HG02885 (cell line): ENCODE measurements around the gene MGAT5B.

Experiments
- ATAC-seq: cut with Tn5 transposase; IDR thresholded peaks from one replicate; pipeline ENCODE4 v1.9.1; 2021; ENCODE audit warnings: mild to moderate bottlenecking; ENCODE audit not compliant: unreplicated experiment, poor library complexity

Gene MGAT5B

DNA sequence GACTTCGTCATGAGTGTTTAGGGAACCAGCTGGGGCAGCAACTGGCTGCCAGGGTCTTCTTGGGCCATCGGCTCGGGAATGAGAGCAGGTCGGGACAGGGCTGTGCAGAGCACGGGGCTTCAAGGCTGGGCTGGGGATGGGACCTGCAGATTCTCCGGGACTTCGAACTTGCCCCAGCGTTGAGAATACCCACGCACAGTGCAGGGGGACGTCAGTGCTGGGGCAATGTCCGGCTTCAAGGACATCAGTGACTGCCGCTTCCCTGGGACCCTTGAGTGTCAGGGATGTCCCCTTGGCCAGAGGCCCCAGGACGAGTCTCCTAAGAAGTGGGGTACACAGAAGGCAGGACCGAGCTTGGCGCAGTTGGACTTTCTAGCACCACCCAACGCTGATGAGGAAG lies 76.3 kb downstream of the MGAT5B start:
- no peak for ATAC-seq

DNA sequence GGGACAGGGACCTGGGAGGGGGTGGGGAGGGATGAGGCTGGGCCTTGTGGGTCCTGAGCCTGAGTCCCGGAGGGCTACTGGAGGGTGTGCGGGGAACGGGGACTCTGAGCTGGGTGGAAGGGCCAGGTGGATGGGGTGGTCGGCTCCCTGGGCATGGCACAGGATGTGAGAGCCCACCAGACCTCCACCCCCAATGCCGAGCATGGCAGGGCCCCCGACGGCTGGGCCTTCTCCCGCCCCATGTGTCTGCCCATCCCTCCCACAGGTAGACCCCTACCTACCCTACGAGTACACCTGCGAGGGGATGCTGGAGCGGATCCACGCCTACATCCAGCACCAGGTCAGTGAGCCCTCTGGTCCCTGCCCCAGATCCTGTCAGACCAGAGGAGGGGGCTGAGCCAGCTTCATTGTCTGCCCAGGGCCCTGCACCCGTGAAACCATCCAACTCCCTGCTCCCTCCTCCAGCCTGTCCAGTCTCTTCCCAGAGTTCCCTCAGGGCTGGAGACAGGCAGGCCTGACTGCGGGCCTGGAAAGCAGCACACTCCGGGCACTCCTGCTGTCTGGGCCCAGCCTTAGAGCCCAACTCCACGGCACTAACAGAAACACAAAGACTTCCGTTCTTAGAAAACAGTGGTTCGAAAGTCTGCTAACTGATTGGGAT lies 78.0 kb downstream of the MGAT5B start:
- ATAC-seq: no peak

DNA sequence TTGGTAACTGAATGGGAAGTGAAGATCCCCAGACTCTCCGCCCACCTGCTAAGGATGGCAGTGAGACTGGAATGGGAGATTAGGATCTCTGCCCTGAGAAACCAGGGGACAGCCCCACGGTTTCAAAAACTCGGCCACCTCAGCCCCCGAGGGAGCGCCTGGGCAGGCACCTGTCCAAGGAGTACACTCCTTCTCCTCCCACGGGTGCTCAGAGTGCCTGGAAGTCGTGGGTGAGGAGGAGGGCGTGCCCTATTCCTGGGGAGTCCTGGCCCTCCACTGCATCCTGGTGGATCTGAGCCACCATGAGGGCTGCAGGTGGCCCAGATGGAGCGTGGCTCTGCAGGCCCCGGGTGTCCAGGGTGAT lies 78.5 kb downstream of the MGAT5B start:
- ATAC-seq: no peak

DNA sequence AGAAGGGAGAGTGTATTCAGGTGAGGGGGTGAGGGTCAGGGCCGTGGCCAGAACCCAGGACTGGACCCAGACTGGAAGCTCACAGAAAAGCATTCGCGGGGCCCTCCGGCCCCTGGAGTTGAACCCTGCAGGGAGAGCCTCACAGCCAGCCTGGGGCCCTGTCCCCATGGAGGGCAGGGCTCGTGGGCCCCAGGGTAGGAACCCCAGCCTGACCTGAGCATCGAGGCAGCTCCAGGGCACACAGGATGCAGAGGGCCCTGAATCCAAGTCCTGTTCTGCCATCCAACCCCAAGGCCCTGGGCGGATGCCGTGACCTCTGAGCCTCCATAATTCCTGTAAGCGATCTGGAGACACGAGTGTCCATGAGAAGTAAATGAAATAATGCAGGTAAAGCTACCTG lies 79.1 kb downstream of the MGAT5B start:
- ATAC-seq: no peak

DNA sequence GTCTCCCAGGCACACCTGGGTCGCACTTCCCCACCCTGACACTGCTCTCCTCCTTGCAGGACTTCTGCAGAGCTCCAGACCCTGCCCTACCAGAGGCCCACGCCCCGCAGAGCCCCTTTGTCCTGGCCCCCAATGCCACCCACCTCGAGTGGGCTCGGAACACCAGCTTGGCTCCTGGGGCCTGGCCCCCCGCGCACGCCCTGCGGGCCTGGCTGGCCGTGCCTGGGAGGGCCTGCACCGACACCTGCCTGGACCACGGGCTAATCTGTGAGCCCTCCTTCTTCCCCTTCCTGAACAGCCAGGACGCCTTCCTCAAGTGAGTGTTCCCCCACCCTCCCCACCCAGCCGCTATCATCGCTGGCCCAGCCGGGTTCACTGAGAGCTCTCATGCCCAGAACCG lies 79.6 kb downstream of the MGAT5B start:
- no peak for ATAC-seq

DNA sequence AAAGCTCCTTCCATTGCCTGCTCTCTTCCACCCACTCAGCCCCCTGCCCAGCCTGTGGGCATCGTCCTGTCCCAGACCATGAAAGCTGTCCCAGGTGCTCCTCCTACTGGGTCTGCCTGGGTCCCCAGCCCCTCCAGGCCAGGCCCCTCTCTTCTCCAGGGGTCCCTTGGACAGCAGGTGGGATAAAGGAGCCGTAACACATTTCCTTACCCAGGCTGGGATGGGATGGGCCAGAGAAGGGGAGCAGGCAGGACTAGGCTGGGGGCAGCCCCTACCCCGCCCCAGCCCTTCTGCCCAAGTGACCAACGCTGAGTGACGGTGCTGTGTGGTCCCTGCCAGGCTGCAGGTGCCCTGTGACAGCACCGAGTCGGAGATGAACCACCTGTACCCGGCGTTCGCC lies 80.1 kb downstream of the MGAT5B start:
- ATAC-seq: no peak

DNA sequence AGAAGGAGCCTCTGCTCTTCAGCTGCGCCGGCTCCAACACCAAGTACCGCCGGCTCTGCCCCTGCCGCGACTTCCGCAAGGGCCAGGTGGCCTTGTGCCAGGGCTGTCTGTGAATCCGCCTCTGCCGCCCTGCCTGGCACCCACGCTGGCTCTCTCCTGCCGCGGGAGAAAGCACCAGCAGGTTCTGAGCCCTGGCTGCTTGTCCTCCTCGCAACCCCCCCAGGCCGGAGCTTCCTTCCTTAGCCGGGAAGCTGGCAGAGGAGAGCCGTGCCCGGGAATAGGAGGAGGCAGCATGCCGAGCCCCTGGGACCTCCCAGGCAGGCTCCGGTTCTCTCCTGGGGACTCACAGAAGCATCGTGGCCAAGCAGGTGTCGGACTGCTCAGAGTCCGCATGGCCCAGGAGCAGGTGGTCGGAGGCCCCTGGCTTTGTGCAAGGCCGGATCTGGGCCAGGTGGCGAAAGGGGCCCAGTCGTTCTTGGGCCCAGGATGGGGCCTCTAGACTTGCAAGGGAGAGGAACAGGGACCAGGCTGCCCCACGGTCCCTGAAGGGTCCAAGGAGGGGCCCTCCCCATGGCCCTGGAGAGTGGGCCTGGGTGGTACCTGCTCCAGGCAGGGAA lies 80.6 kb downstream of the MGAT5B start:
- no peak for ATAC-seq

DNA sequence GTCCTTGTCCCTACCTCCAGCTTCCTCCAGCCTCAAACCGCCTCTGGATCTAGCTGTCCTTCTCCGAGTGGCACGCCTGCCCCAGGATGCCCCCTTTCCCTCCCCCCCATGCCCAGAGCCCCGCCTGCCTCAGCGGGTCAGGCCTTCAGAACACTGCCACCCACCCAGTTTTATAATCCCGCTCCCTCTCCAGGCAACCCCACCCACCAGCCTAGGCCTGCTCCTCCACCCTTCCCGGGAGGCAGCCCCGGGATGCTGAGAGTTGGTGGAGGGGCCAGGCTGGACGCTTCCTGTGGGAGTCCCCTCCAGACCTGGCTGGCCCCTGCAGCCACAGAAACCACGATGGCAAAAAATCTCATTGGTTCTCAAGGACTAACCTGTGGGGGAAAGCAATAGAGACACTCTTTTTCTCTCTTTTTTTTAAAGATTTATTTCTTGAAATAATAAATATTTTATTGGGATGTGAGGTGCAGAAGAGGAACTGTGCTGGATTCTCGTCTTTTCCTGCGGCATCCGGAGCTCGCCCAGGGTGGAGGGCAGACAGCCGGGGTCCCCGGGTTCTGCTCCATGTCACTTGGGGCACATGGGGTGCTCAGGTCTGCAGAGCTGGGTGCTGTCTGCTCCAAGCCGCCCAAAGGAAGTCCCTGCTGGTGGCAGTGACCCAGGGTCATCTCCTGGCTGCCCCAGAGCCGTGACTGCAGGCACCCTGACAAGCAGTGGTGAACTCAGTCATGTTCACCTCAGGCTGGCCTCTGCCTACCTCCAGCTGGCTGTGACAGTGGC lies 81.9 kb downstream of the MGAT5B start:
- ATAC-seq: no peak

DNA sequence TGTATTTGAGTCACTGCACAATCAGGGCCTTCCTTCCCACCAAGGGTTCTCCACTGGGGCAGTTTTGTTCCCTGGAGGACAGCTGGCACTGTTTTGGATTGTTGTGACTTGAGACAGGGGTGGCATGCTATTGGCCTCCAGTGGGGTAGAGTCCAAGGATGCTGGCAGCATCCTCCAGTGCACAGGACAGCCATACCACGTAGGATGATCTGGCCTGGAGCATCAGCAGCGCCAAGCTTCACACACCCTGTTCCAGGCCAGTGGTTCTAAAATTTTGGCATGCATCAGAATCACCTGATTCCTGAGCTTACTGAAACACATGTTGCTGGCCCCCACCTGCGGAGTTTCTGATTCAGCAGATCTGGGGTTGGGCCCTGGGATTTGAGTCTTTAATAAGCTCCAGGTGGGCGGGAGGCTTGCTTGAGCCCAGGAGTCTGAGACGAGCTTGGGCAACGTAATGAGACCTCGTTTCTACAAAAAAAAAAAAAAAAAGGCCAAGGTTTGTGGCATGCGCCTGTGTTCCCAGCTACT lies 83.2 kb downstream of the MGAT5B start:
- ATAC-seq: no peak

DNA sequence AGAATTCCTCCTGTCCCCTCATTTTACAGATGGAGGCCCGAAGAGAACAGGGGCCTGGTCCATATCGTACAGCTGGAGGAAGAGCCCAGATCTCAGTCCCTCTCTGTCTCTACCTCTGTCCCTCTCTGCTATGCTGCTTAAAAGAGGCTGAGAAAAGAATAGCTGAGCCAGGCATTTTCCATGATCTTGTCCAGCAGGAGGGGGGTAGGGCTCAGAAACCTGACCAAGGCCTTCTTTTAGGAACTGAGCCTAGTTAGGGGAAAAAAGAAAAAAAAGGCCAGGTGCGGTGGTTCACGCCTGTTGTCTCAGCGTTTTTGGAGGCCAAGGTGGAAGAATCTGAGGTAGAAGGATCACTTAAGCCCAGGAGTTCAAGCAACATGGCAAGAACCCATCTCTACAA lies 84.2 kb downstream of the MGAT5B start:
- ATAC-seq: no peak

DNA sequence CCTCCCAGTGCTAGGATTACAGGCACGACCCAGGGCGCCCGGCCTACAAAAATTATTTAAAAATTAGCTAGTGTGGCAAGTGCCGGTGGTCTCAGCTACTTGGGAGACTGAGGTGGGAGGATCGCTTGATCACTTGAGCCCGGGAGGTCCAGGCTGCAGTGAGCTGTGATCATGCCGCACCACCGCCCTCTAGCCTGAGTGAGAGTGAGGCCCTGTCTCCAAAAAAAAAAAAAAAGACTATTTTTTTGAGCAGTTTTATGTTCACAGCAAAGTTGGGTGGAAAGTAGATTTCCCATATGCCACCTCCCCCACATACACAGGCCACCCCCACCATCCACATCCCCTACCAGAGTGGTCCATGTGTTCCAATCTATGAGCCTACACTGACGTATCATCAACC lies 84.9 kb downstream of the MGAT5B start:
- ATAC-seq: no peak

DNA sequence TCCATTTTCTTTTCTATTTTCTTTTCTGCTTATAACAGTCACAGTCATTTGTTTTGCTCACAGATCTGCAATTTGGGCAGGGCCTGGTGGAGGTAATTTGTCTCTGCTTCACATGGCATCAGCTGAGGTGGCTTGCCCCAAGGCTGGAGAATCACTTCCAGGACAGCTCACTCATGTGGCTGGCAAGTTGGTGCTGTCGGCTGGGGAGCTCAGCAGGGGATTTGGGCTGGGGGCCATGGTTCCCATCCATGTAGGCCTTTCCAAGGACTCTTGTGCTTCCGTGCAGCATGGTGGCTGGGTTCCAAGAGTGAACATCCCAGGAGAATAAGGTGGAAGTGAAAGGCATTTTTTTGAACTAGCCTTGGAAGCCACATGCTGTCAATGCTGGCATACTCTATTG lies 85.7 kb downstream of the MGAT5B start:
- no peak for ATAC-seq

DNA sequence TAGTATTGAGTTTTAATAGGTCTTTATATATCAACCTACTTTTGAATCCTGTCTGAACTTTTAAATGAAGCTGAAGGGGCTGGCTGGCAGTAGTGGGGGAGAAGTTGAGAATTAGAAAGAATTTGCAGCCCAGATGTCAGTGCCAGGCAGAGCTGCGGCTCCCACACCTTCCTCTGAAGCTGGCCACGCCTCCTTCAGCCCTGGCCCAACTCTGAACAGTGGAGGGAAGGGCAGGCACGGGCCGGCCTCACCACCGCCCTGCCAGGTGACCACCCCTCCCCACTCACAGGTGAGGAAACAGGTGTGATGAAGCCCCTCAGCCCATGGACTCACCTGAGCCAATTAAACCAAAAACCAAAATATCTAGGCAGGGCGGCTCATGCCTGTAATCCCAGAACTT lies 87.0 kb downstream of the MGAT5B start:
- ATAC-seq: no peak

DNA sequence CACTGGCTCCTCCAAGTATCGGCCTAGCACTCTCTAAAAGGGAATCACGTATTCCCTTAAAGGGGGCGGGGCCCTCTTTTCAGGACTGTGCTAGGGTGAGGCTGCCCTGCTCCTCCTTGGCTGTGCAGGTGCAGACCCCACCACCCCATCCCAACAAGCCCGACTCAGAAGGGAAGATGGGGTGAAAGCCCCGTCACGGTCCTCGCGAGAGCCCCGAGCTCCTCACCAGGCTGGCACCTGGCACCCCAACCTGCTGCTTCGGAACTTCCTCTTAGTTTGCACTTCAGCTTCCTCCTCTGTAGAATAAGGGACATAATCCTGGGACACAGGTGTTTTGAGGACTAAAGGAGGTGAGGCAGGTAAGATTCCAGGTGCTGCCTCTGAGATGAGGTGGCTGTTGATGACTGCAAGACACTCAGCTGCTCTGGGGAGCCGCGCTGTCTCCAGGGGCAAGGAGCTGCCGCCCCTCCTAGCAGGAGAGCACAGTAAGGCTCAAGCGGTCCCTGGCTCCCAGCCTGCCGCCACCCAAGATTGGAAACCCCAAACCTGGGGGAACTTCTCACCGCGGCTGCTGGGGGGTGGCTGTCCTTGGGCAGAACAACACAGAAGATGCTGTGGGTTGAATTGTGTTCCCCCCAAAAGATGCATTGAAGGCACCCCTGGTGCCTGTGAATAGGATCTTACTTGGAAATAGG lies 88.8 kb downstream of the MGAT5B start:
- no peak for ATAC-seq

DNA sequence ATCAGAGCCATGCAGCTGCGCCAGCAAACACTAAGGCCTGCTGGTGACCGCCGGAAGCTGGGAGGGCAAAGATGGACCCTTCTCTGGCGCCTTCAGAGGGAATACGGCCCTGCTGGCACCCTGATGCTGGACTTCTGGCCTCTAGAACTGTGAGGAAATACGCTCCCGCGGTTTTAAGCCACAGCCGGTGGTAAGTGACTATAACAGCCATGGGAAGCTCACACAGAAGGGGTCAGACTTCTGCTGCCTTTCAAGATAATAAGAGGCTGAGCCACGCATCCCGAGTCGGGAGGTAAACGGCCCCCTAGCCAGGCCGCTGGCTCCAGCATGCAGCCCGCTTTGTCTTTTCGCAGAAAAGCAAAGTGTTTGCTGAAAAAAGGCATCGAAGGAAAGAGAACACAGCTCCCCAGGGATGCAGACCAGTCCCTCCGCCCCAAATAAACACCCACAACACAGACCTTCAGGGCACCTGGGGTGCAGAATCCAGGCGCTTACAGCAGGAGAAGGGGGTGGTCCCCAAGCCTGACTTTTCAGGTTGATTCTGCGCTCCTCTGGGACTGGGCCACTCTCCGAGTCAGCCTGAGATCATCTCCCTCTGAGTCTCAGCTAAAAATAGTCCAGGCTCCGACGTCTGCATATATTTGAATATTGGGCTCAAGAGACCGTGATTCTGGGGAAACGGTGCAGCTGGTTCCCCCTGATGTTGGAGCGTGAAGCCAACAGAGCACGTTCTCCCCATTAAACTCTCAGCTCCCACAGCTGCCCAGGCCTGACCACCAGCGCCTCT lies 89.7 kb downstream of the MGAT5B start:
- ATAC-seq: no peak

DNA sequence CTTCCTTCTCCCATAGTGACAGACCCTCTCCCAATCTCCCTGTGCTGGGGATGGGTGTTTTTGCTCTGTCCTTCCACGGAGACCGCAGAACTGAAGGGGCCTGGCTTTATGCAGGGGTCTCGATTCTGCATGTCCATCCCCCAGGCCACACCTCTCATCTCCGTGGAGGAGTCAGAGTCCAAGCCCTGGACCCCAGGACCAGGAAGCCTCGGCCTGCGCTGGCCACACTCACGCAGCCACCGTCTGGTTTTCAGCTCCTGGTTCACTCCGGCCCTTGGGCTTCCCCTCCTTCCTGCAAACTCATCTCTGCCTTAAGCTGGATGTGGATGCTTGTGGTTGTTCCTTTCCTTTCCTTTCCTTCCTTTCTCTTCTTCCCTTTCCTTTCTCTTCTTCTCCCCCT lies 90.8 kb downstream of the MGAT5B start:
- ATAC-seq: no peak

DNA sequence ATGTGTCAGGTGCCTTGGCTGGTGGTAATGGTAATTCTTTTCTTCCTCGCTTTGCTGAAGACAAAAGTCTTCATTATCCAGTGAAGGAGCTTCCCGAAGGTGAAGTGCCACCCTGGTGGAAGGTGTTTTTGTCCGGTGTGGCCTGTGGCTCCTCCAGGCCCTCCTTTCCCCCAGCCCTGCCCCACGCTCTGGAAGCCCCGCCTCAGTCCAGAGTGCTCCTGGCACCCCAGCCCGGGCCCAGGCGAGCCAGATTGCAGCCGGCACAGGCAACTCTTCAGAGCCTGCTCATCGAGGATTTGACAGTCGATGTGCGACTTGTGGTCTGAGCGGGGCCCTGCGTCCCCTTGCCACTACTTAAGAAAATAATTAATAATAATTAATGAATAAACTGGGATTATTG lies 93.7 kb downstream of the MGAT5B start:
- ATAC-seq: no peak

DNA sequence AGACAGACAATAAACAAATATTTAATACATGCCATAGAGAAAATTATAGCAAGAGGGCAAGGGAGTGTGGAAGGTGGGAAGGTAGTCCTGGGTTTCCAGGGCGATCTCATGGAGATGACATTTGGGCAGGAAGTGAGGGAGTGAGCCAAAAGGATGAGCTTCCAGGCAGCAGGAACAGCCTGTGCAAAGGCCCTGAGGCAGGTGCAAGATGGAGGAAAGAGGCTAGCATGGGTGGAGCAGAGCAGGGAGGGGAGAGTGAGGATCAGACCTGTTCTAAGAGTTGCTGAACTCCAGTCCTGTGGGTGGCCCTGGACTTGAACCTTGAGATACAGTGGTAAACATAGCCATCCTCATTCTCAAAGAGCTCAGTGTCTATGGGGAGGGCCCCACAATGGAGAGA lies 94.7 kb downstream of the MGAT5B start:
- no peak for ATAC-seq

DNA sequence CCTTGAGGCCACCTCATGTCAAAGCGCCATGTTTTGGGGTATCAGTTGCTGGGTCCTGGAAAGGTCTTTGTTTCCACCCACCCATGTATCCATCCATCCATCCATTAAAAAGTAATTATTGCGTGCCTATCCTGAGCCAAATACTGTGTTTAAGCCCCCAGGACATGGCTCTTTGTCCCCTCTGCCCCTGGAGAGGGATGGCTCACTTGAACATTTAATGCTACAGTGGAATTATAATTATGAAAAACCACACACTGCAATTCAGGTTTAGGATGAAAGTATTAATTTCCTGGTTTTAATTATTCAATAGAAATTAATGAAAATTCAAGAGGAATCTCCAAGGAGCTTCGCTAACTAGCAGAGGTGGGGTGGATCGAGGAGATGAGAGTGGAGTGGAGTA lies 97.8 kb downstream of the MGAT5B start:
- no peak for ATAC-seq

DNA sequence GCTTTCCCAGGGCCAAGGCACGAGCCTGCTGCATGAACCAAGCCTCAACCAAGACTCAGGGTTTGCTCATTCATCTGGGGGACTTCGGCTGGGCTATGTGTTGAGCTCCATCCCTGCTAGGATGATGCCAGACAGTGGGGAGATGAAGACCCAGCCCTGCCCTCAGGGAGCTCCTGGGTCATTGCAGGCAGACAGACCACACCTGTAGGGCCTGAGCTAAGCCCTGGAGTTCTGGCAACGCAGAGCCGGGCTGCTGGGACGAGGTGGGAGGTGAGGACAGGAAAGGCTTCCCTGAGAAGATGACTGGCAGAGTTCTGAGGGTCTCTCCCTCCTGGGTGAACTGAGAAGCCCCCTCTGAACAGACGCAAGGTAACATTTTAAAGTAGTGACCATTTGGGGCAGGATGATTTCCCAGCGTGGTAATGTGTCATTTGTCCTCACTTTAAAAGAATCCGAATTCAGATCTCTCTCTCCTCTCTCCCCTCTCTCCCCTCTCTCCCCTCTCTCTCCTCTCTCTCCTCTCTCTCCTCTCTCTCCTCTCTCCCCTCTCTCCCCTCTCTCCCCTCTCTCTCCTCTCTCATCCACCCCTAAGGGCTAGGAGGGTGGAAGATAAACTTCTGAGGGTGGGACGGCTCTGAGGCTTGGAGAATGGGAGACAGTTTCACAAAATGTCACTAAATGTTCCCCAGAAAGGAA lies 98.4 kb downstream of the MGAT5B start:
- no peak for ATAC-seq
